ENCODE results near the gene LSM14B.
"Not testable (repeated sequence)": the region's sequence is repeated elsewhere in the genome, so short reads cannot be mapped to it uniquely, and the experiment has no call there.

Gene LSM14B

DNA sequence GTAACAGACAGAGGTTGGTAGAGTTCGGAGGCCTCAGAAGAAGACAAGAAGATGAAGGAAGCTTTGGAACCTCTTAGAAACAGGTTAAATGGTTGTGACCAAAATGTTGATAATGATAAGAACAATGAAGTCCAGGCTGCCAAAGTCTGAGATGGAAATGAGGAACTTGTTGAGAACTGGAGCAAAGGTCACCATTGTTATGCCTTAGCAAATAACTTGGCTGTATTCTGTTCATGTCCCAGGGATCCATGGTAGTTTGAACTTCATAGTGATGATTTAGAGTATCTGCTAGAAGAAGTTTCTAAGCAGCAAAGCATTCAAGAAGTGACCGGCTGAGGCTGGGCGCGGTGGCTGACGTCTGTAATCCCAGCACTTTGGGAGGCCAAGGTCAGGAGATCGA lies 11.1 kb upstream of the LSM14B start:
- TF ChIP-seq, protein P1, sequence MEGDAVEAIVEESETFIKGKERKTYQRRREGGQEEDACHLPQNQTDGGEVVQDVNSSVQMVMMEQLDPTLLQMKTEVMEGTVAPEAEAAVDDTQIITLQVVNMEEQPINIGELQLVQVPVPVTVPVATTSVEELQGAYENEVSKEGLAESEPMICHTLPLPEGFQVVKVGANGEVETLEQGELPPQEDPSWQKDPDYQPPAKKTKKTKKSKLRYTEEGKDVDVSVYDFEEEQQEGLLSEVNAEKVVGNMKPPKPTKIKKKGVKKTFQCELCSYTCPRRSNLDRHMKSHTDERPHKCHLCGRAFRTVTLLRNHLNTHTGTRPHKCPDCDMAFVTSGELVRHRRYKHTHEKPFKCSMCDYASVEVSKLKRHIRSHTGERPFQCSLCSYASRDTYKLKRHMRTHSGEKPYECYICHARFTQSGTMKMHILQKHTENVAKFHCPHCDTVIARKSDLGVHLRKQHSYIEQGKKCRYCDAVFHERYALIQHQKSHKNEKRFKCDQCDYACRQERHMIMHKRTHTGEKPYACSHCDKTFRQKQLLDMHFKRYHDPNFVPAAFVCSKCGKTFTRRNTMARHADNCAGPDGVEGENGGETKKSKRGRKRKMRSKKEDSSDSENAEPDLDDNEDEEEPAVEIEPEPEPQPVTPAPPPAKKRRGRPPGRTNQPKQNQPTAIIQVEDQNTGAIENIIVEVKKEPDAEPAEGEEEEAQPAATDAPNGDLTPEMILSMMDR (IDR thresholded peaks at IDR 0.05; ENCODE audit: insufficient read depth, low read length, missing control alignments): no peak
- ChIA-PET CTCF (interaction anchor here (1.3 kb wide), 1 partner anchor 26 kb away, joined by 3 read pairs; no protein-coding TSS in a partner anchor), POLR2A (no interaction called here)
- no peak overlapping the region for H3K4me3 ChIP-seq (ENCODE audit: low read depth, low read length)
- DNase-seq (ENCODE audit: low read depth, low spot score): no peak

DNA sequence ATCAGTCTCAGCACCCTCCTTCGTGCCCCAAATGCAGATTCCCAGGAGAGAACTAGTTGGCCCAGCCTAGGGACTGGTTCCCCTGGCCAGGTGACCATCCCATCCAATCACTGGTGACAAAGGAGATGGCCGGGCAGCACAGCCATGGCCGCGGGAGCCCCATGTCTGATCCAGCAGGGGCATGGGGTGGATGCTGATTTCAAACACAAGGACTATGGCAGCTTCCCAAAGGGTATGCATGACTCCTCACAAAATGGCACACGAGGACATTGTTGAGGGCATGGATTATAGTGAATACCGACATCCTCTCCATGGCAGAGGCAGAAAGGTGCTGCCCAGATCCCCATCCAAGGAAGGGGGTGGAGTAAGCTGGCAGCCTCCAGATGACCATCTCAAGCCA lies 9.9 kb upstream of the LSM14B start:
- TF ChIP-seq, protein P1 (IDR thresholded peaks at IDR 0.05; ENCODE audit: insufficient read depth, low read length, missing control alignments): no peak
- H3K4me3 ChIP-seq (ENCODE audit: low read depth, low read length): no peak overlapping the region
- no peak for DNase-seq (ENCODE audit: low read depth, low spot score)
- CTCF ChIA-PET: no interaction called here
- POLR2A ChIA-PET: no interaction called here

DNA sequence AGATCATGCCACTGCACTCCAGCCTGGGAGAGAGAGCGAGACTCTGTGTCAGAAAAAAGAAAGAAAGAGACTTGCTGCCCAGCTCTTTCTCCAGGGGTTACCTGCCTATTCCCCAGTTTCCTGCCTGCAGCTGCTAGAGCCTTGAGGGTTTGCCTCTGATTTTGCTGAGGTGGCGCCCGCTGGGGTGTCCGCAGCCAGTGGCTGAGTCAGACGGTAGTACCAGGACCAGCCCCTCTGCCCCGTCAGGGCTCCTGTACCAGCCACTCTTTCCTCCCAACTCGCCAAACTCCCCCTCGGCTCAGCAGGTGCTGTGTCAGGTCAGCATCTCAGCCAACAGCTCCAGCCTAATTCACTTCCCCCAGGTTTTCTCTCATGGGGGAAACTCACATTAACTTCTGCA lies 7.4 kb upstream of the LSM14B start:
- TF ChIP-seq, protein P1 (IDR thresholded peaks at IDR 0.05; ENCODE audit: insufficient read depth, low read length, missing control alignments): no peak
- ChIA-PET CTCF (interaction anchor here (0.6 to 1.3 kb wide), 2 partner anchors 20 to 517 kb away, joined by 3 read pairs; no protein-coding TSS in a partner anchor), POLR2A (no interaction called here)
- no peak for DNase-seq (ENCODE audit: low read depth, low spot score)
- no peak overlapping the region for H3K4me3 ChIP-seq (ENCODE audit: low read depth, low read length)

DNA sequence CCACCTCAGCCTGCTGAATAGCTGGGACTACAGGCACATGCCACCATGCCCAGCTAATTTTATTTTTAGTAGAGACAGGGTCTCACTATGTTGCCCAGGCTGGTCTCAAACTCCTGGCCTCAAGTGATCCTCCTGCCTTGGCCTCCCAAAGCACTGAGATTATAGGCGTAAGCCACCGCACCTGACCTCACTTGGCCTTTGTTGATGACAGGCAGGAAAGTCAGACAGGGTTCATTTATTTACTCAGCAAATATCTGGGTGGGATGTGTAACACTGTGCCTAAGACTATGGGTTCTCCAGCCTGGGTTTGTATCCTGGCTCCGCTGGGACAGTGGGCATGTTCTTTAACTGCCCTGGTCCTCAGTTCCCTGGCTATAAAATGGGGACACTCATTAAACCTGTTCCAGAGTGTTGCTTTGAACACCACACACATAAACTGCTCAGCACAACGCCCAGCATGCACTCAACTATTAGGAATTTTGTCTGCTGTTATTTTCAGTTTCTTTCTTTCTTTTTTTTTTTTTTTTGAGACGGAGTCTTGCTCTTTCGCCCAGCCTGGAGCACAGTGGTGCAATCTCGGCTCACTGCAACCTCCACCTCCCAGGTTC lies 6.4 kb upstream of the LSM14B start:
- H3K4me3 ChIP-seq (ENCODE audit: low read depth, low read length); DNase-seq (ENCODE audit: low read depth, low spot score); POLR2A ChIA-PET: not testable (repeated sequence)
- CTCF ChIA-PET: interaction anchor here (1.0 kb wide), 1 partner anchor 105 kb away, joined by 3 read pairs; no protein-coding TSS in a partner anchor

DNA sequence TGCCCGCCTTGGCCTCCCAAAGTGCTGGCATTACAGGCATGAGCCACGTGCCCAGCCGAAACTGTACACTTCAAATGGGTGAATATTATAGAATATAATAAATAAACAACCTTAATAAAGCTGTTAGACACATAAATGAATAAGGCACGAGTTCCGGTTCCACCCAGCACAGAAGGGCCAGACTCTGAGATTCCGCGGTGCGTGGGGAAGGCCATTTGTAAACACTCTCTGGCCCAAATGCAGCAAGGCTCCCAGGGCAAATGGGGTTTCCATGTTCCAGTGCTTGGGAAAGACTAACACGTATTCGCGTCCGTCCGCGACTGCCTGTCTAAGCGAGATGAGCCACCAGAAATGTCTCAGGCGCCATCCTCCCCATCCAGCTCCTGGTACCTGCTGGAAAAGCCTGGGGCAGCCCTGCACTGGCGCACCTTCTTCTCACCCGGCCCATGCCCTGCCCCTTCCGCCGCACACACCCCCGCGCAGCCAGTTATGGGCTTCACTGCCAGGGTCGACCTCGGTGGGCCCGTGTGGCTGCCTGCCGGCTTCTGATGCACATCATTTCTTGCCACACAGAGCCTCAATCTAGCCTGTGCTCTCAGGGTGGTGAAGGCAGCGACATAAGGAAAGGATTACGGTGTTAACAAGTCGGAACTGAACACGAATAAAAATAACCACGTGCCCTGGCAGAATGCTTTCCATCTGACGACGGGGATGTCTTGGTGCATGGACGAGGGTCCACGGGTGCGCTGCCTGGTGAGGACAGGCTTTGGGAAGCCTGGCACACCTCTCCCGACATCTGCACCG lies 5.5 kb upstream of the LSM14B start:
- no peak for DNase-seq (ENCODE audit: low read depth, low spot score)
- ChIA-PET CTCF (interaction anchor here (1.0 kb wide), 1 partner anchor 106 kb away, joined by 3 read pairs; no protein-coding TSS in a partner anchor), POLR2A (no interaction called here)
- TF ChIP-seq, protein P1 (IDR thresholded peaks at IDR 0.05; ENCODE audit: insufficient read depth, low read length, missing control alignments): no peak
- H3K4me3 ChIP-seq (ENCODE audit: low read depth, low read length): no peak overlapping the region

DNA sequence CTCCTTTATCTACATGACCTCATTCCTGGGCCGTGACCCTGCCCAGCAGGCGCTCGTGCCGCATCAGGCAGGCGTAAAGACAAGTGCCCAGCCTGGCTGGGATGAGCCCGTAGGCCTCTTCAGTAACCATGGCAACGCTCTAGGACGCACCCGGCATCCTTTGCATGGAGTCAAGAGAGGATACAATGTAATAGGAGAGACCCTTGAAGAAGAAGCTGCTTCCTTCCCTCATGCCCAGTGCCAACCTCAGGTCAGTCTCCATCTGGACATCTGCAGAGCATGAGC lies 5.0 kb upstream of the LSM14B start:
- ChIA-PET POLR2A (no interaction called here), CTCF (no interaction called here)
- TF ChIP-seq, protein P1 (IDR thresholded peaks at IDR 0.05; ENCODE audit: insufficient read depth, low read length, missing control alignments): no peak

More for the DNA sequence above, 5.0 kb upstream of the LSM14B start:
- DNase-seq (ENCODE audit: low read depth, low spot score): no peak
- H3K4me3 ChIP-seq (ENCODE audit: low read depth, low read length): no peak overlapping the region
